Adrenal gland (tissue), 5 donors: ENCODE measurements around the gene CD34.

Experiments
- CTCF ChIP-seq, 6 experiments: fragments of 450-650 bp in 4 of 6; fragments of 200-600 bp in 2 of 6; sonication (generic) in 1 of 6; IDR thresholded peaks; 1 replicate in 5 of 6; 2 replicates in 1 of 6; pipeline versions ENCODE4 v1.5.1 to v1.8.0; 2016 to 2021; ENCODE audit warnings: antibody characterized with exemption in 6 of 6, mild to moderate bottlenecking in 2 of 6, moderate library complexity in 1 of 6
- POLR2A ChIP-seq, 2 donors: fragments of 450-650 bp; IDR thresholded peaks; one replicate each; pipeline ENCODE4 v1.6.1; 2017; ENCODE audit warnings: antibody characterized with exemption in 2 of 2, mild to moderate bottlenecking in 2 of 2, moderate library complexity in 1 of 2
- donor health status: DM: no; HTN: no; CAD: no.

GRCh38 chr1:207917080-207917479 lies 6.2 kb upstream of the CD34 start:
- TF ChIP-seq CTCF (IDR thresholded peaks at IDR 0.05) (no peak), POLR2A (IDR thresholded peaks at IDR 0.05) (no peak)
